ENCODE data around the gene NFATC2.

NFATC2 gene

GRCh38 chr20:51473771-51474170, 68.7 kb downstream of the NFATC2 start:
- H3K4me1 ChIP-seq (ENCODE audit: insufficient read depth, poor library complexity, severe bottlenecking) = no peaks in the 10 kb centered on the region
- H3K4me3 ChIP-seq (ENCODE audit: severe bottlenecking) = no peak overlapping the region
- ATAC-seq (ENCODE audit: low read depth) (no peak), DNase-seq (ENCODE audit: low spot score) (peak; percentile 72)
- no peak overlapping the region for H3K27ac ChIP-seq (ENCODE audit: poor library complexity, severe bottlenecking)
- no peak for TF ChIP-seq CTCF (IDR thresholded peaks at IDR 0.05; ENCODE audit: poor library complexity, severe bottlenecking)
- no peaks in the 10 kb centered on the region for H3K36me3 ChIP-seq (ENCODE audit: low read depth)
- no peaks in the 10 kb centered on the region for H3K27me3 ChIP-seq (ENCODE audit: insufficient read depth, poor library complexity, severe bottlenecking)
- H3K9me3 ChIP-seq (ENCODE audit: severe bottlenecking) = peaks cover 4% of the 10 kb centered on the region

- H3K9me3 ChIP-seq (ENCODE audit: severe bottlenecking) = peaks cover 4% of the 10 kb centered on the region
- no peaks in the 10 kb centered on the region for H3K36me3 ChIP-seq (ENCODE audit: low read depth)
- no peaks in the 10 kb centered on the region for H3K4me1 ChIP-seq (ENCODE audit: insufficient read depth, poor library complexity, severe bottlenecking)
- H3K27me3 ChIP-seq (ENCODE audit: insufficient read depth, poor library complexity, severe bottlenecking) = no peaks in the 10 kb centered on the region
- ATAC-seq (ENCODE audit: low read depth) = no peak
- H3K4me3 ChIP-seq (ENCODE audit: severe bottlenecking) = no peak overlapping the region
- no peak overlapping the region for H3K27ac ChIP-seq (ENCODE audit: poor library complexity, severe bottlenecking)
- peak; percentile 59 for DNase-seq (ENCODE audit: low spot score)
- TF ChIP-seq CTCF (IDR thresholded peaks at IDR 0.05; ENCODE audit: poor library complexity, severe bottlenecking) = no peak
These were observed 69.3 kb downstream of the NFATC2 start for GRCh38 chr20:51473256-51473655.

GRCh38 chr20:51470907-51471411, 71.6 kb downstream of the NFATC2 start:
- no peak for ATAC-seq (ENCODE audit: low read depth)
- DNase-seq (ENCODE audit: low spot score) = peak; percentile 53
- H3K4me3 ChIP-seq (ENCODE audit: severe bottlenecking) = no peak overlapping the region
- no peak for TF ChIP-seq CTCF (IDR thresholded peaks at IDR 0.05; ENCODE audit: poor library complexity, severe bottlenecking)
- H3K4me1 ChIP-seq (ENCODE audit: insufficient read depth, poor library complexity, severe bottlenecking) = no peaks in the 10 kb centered on the region
- no peaks in the 10 kb centered on the region for H3K36me3 ChIP-seq (ENCODE audit: low read depth)
- H3K27me3 ChIP-seq (ENCODE audit: insufficient read depth, poor library complexity, severe bottlenecking) = no peaks in the 10 kb centered on the region
- H3K9me3 ChIP-seq (ENCODE audit: severe bottlenecking) = no peaks in the 10 kb centered on the region
- H3K27ac ChIP-seq (ENCODE audit: poor library complexity, severe bottlenecking) = no peak overlapping the region

GRCh38 chr20:51470499-51470820, 72.1 kb downstream of the NFATC2 start:
- Histone ChIP-seq H3K4me1 (ENCODE audit: insufficient read depth, poor library complexity, severe bottlenecking) (no peaks in the 10 kb centered on the region), H3K27me3 (ENCODE audit: insufficient read depth, poor library complexity, severe bottlenecking) (no peaks in the 10 kb centered on the region), H3K36me3 (ENCODE audit: low read depth) (no peaks in the 10 kb centered on the region), H3K27ac (ENCODE audit: poor library complexity, severe bottlenecking) (no peak overlapping the region), H3K4me3 (ENCODE audit: severe bottlenecking) (no peak overlapping the region), H3K9me3 (ENCODE audit: severe bottlenecking) (no peaks in the 10 kb centered on the region)
- ATAC-seq (ENCODE audit: low read depth) (peak; percentile 29; the same call in 2 of the 3 replicates), DNase-seq (ENCODE audit: low spot score) (peak; percentile 15)
- TF ChIP-seq CTCF (IDR thresholded peaks at IDR 0.05; ENCODE audit: poor library complexity, severe bottlenecking) = no peak

GRCh38 chr20:51469578-51470498, 72.7 kb downstream of the NFATC2 start:
- Histone ChIP-seq H3K4me3 (ENCODE audit: severe bottlenecking) (no peak overlapping the region), H3K27me3 (ENCODE audit: insufficient read depth, poor library complexity, severe bottlenecking) (no peaks in the 10 kb centered on the region), H3K36me3 (ENCODE audit: low read depth) (no peaks in the 10 kb centered on the region), H3K4me1 (ENCODE audit: insufficient read depth, poor library complexity, severe bottlenecking) (no peaks in the 10 kb centered on the region), H3K27ac (ENCODE audit: poor library complexity, severe bottlenecking) (no peak overlapping the region), H3K9me3 (ENCODE audit: severe bottlenecking) (no peaks in the 10 kb centered on the region)
- ATAC-seq (ENCODE audit: low read depth) (peak; percentile 30), DNase-seq (ENCODE audit: low spot score) (peak; percentile 72)
- TF ChIP-seq CTCF (IDR thresholded peaks at IDR 0.05; ENCODE audit: poor library complexity, severe bottlenecking) = no peak

Measured in RWPE2 (cell line).